HL-60 (cell line): ENCODE measurements around the gene ZNF248.

Source experiments
- POLR2AphosphoS5 ChIP-seq: IDR thresholded peaks from 2 replicates; pipeline ENCODE4 v1.6.1; 2012; ENCODE audit warnings: low read depth
- TF ChIP-seq, protein P1 (sequence below): IDR thresholded peaks from one replicate; pipeline ENCODE4 v1.5.1; 2011; ENCODE audit warnings: low read length, control low read depth, inconsistent platforms; ENCODE audit not compliant: insufficient read depth

DNA sequence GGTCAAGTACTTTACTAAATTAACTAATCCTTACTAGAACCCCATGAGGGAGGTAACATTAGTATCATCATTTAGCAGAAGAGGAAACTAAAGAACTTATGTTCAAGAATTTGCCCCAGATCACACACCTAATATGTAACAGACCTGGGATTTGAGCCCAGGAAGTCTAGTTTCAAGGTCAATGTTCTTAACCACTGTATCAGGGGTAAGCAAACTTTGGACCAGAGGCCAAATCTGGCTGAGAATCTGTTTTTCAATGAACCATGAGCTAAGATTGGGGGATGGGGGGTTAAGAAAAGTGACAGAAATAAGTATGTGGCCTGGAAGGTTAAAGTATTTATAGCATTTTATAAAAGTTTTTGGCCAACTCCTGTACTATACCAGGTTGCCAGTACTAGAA is 95.1 kb downstream of the ZNF248 start:
- TF ChIP-seq, protein P1, sequence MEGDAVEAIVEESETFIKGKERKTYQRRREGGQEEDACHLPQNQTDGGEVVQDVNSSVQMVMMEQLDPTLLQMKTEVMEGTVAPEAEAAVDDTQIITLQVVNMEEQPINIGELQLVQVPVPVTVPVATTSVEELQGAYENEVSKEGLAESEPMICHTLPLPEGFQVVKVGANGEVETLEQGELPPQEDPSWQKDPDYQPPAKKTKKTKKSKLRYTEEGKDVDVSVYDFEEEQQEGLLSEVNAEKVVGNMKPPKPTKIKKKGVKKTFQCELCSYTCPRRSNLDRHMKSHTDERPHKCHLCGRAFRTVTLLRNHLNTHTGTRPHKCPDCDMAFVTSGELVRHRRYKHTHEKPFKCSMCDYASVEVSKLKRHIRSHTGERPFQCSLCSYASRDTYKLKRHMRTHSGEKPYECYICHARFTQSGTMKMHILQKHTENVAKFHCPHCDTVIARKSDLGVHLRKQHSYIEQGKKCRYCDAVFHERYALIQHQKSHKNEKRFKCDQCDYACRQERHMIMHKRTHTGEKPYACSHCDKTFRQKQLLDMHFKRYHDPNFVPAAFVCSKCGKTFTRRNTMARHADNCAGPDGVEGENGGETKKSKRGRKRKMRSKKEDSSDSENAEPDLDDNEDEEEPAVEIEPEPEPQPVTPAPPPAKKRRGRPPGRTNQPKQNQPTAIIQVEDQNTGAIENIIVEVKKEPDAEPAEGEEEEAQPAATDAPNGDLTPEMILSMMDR, result no peak
- no peak for TF ChIP-seq POLR2AphosphoS5
